Parathyroid adenoma (tissue), 2 donors: Measurements from ENCODE around the gene FLRT1.
A peak's percentile ranks its signal among the peaks of the same experiment; 100 is the strongest.

Experiments used
- H2AFZ ChIP-seq: fragments of 300-600 bp; sonication (generic); one replicate; pipeline ENCODE4 v1.7.0; 2017; ENCODE audit warnings: antibody characterized with exemption, mild to moderate bottlenecking
- H3K27ac ChIP-seq: fragments of 300-600 bp; sonication (generic); one replicate; pipeline ENCODE4 v1.7.0; 2017
- H3K27me3 ChIP-seq: fragments of 300-600 bp; sonication (generic); one replicate; pipeline ENCODE4 v1.7.0; 2017; ENCODE audit warnings: low read length; ENCODE audit not compliant: control insufficient read depth, insufficient read depth
- H3K36me3 ChIP-seq: fragments of 300-600 bp; sonication (generic); one replicate; pipeline ENCODE4 v1.7.0; 2017; ENCODE audit warnings: low read length; ENCODE audit not compliant: control insufficient read depth, insufficient read depth
- H3K4me1 ChIP-seq: fragments of 300-600 bp; sonication (generic); one replicate; pipeline ENCODE4 v1.7.0; 2017; ENCODE audit warnings: control low read depth
- H3K4me2 ChIP-seq: fragments of 300-600 bp; sonication (generic); one replicate; pipeline ENCODE4 v1.7.0; 2017; ENCODE audit warnings: low read length
- H3K4me3 ChIP-seq: fragments of 300-600 bp; sonication (generic); one replicate; pipeline ENCODE4 v1.7.0; 2017; ENCODE audit warnings: low read depth, low read length
- H3K79me2 ChIP-seq: fragments of 300-600 bp; sonication (generic); one replicate; pipeline ENCODE4 v1.7.0; 2017; ENCODE audit warnings: control low read depth
- H3K9ac ChIP-seq: fragments of 300-600 bp; sonication (generic); one replicate; pipeline ENCODE4 v1.7.0; 2017; ENCODE audit warnings: mild to moderate bottlenecking
- H3K9me3 ChIP-seq: fragments of 300-600 bp; sonication (generic); one replicate; pipeline ENCODE4 v1.7.0; 2017; ENCODE audit warnings: low read length; ENCODE audit not compliant: control insufficient read depth
- TF ChIP-seq, protein P1 (sequence below): fragments of 300-600 bp; sonication (generic); IDR thresholded peaks from one replicate; pipeline ENCODE4 v1.7.0; 2017; ENCODE audit warnings: antibody characterized with exemption, mild to moderate bottlenecking
- donor health status: primary hyperparathyroidism.

FLRT1 gene

DNA sequence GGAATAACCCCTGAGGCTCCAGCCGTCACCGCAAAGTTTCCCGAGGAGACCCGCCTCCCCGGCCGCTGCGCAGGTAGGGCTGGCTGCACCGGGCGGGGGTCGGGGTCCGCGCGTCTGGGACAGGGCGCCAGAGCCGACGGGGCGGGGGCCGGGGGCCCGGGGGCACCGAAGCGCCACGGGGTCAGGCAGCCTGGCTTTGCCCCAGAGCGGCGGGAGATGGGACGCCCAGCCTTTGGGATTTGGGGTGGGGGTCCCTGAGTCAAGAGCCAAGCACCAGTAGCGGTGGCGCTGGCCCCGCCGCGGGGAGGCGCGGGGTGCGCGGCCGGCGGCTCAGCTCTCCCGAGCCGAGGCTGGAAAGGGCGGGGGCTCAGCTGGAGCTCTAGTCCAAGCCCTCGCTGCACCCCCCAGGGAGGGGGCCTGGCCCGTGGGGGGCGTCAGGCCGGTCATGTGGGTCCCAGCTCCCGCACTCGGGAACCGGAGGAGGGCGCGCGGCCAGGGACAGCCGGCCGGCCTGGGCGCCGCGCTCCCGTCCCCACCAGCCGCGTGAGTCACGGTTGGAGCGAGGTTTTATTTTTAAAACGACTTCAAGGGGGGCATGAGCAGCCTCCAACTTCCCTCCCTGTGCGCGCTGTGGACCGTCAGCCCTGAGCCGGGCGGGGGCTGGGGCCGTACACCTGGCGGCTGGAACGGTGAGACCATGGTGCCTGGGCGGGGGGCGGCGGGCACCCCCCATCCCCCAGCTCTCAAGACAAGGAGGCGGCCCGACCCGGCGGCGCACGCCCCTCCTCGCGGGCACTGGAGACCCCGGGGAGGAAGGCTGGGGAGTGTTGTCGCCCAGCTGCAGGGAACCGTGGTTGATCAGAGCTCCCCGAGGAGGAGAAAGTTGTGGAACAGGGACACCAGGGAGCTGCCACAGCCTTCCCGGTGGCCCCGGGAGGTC is 626 bp downstream of the FLRT1 start:
- TF ChIP-seq, protein P1, sequence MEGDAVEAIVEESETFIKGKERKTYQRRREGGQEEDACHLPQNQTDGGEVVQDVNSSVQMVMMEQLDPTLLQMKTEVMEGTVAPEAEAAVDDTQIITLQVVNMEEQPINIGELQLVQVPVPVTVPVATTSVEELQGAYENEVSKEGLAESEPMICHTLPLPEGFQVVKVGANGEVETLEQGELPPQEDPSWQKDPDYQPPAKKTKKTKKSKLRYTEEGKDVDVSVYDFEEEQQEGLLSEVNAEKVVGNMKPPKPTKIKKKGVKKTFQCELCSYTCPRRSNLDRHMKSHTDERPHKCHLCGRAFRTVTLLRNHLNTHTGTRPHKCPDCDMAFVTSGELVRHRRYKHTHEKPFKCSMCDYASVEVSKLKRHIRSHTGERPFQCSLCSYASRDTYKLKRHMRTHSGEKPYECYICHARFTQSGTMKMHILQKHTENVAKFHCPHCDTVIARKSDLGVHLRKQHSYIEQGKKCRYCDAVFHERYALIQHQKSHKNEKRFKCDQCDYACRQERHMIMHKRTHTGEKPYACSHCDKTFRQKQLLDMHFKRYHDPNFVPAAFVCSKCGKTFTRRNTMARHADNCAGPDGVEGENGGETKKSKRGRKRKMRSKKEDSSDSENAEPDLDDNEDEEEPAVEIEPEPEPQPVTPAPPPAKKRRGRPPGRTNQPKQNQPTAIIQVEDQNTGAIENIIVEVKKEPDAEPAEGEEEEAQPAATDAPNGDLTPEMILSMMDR = no peak
- Histone ChIP-seq H2AFZ (no peak overlapping the region), H3K4me2 (peak overlapping the region; percentile 68), H3K4me1 (no peaks in the 10 kb centered on the region), H3K36me3 (no peaks in the 10 kb centered on the region), H3K79me2 (no peaks in the 10 kb centered on the region), H3K9ac (no peak overlapping the region), H3K27me3 (no peaks in the 10 kb centered on the region), H3K4me3 (no peak overlapping the region), H3K27ac (no peak overlapping the region), H3K9me3 (no peaks in the 10 kb centered on the region)

DNA sequence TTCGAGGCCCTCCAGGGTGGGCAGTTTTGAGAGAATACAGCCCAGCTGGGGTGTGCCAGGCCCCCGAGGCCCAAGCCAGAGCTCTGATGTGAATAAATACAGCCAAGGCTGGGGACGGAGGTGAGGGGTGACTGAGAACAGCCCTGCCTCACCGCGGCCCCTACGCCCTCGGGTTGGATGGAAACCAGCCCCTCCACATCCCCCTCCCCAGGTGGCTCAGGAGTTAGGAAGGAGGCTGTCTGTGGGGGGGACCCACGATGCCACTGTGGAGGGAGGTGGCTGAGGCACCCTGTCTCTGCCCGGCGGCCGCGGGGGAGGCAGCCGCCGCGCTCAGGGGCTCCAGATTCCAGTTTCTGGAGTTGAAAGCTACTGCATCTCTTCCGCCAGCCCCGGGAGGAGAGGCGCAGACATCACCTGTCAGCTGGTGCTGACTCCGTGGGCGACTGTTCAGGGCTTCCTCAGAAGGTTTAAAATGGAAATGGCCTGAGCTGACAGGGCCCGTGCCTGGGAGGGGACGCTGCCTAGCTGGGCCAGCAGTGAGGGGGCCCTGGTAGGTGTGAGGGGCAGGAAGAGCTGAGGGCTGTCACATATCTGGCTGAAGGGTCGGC is 1.4 kb downstream of the FLRT1 start:
- H3K4me1 ChIP-seq = no peaks in the 10 kb centered on the region
- H3K4me3 ChIP-seq = no peak overlapping the region
- H3K27me3 ChIP-seq = no peaks in the 10 kb centered on the region
- no peak overlapping the region for H2AFZ ChIP-seq
- no peaks in the 10 kb centered on the region for H3K9me3 ChIP-seq
- H3K4me2 ChIP-seq = no peak overlapping the region
- TF ChIP-seq, protein P1 = no peak
- H3K36me3 ChIP-seq = no peaks in the 10 kb centered on the region
- H3K9ac ChIP-seq = no peak overlapping the region
- no peak overlapping the region for H3K27ac ChIP-seq
- no peaks in the 10 kb centered on the region for H3K79me2 ChIP-seq

DNA sequence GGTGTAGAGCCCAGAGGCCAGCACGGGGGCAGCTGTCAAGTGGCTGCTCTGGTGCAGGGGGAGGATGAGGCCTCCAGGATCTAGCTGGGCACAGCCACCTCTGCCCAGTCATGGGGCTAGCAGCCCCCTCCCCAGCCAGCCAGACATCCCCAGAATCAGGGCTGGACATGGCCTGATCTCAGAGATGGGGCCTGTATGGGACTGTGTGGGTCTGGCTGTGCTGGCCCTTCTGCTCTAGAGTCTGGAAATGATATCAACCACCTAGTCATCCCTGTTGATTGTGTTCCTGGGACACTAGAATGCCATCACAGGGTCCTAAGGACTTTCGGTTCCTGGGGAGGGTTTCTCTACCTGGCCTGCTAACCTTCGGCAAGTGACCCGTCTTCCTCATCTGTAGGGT is 2.8 kb downstream of the FLRT1 start:
- H3K9me3 ChIP-seq = no peaks in the 10 kb centered on the region
- no peak overlapping the region for H3K4me3 ChIP-seq
- no peaks in the 10 kb centered on the region for H3K4me1 ChIP-seq
- H3K36me3 ChIP-seq = no peaks in the 10 kb centered on the region
- H3K9ac ChIP-seq = no peak overlapping the region
- no peak overlapping the region for H3K4me2 ChIP-seq
- no peak overlapping the region for H3K27ac ChIP-seq
- TF ChIP-seq, protein P1 = no peak
- H2AFZ ChIP-seq = no peak overlapping the region
- no peaks in the 10 kb centered on the region for H3K79me2 ChIP-seq
- no peaks in the 10 kb centered on the region for H3K27me3 ChIP-seq

DNA sequence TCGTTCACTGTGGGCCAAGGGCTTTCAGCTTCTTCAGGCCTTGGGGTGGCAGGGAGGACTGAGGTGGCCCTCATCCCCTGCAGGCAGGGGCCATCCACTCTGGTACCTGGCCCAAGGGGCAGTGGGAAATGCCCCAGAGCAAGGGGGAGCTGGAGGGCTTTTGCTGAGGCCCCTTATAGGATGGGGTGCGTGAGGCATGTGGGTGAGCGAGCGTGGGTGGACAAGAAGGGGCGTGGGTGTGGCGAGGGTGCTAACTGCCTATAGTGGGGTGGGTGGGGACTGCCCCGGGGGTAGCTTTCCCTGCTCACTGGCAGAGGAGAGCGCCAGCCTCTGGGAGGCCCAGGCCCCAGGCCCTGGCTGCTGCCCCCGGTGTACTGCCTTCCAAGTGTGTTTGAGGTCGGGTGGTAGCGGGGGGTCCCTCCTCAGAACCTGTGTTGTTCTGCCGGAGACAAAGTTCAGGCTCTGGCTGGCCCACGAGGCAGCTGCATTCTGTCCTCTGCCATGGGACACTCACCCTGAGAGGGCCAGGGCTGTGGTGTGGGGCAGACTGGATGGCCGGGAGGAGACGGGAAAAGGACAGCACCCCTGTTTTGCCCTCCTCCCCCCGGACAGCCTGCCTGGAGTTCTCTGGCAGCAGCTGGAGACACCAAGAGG is 3.4 kb downstream of the FLRT1 start:
- TF ChIP-seq, protein P1 = no peak
- Histone ChIP-seq H3K79me2 (no peaks in the 10 kb centered on the region), H3K9ac (no peak overlapping the region), H3K4me1 (no peaks in the 10 kb centered on the region), H3K27me3 (no peaks in the 10 kb centered on the region), H3K9me3 (no peaks in the 10 kb centered on the region), H3K27ac (no peak overlapping the region), H2AFZ (no peak overlapping the region), H3K4me3 (no peak overlapping the region), H3K4me2 (no peak overlapping the region), H3K36me3 (no peaks in the 10 kb centered on the region)
